ENCODE measurements around the gene USP16.

Gene USP16

GRCh38 chr21:29082046-29082815 lies 57.8 kb downstream of the USP16 start:
- DNase-seq (ENCODE audit: low read depth in 1 of 2, low spot score in 1 of 2) = no peak

GRCh38 chr21:29083306-29083705 lies 58.8 kb downstream of the USP16 start:
- no peak for DNase-seq (ENCODE audit: low read depth in 1 of 2, low spot score in 1 of 2)

- DNase-seq (ENCODE audit: low read depth in 1 of 2, low spot score in 1 of 2) = no peak
Measured at GRCh38 chr21:29084372-29084771, 59.9 kb downstream of the USP16 start.

GRCh38 chr21:29085106-29085752 lies 60.8 kb downstream of the USP16 start:
- DNase-seq (ENCODE audit: low read depth in 1 of 2, low spot score in 1 of 2) = no peak

- DNase-seq (ENCODE audit: low read depth in 1 of 2, low spot score in 1 of 2) = no peak
Measured at GRCh38 chr21:29091033-29091432, 66.6 kb downstream of the USP16 start.

GRCh38 chr21:29092102-29092959 lies 67.9 kb downstream of the USP16 start:
- no peak for DNase-seq (ENCODE audit: low read depth in 1 of 2, low spot score in 1 of 2)

GRCh38 chr21:29096218-29097015 lies 71.9 kb downstream of the USP16 start:
- no peak for DNase-seq (ENCODE audit: low read depth in 1 of 2, low spot score in 1 of 2)

DNA sequence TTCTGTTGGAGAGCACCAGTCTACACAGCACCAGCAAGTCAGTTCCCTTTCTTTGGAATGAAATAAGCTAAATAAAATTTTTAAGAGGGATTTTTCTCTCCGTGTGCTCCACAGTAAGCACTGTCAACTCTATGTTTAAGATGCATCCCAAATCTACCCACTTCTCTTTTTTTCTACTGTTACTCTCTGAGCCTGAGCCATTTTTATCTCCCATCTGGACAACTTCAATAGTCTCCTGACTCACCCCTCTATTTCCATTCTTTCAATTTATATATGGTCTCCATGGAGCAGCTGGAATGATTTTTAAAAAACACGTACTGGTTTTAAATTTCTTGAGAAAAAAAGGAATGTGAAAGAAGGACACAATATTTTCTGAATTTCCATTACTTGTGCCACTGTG lies 73.7 kb downstream of the USP16 start:
- DNase-seq (ENCODE audit: low read depth in 1 of 2, low spot score in 1 of 2) = no peak

DNA sequence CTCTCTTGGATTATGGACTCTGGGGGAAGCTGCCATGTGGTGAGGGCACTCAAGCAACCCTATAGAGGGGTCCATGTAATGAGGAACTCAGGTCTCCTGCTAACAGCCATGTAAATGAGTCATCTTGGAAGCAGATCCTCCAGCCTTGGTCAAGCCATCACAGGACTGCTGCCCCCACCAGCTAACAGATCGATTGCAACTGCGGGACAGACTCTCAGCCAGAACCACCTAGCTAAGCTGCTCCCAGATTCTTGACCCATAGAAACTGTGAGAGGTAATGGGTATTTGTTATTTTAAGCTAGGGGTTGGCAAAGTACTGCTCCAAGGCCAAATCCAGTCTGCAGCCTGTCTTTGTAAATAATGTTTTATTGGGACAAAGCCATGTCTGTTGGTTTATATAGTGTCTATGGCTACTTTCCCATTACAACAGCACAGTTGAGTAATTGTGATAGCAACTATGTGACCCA lies 78.4 kb downstream of the USP16 start:
- DNase-seq (ENCODE audit: low read depth in 1 of 2, low spot score in 1 of 2) = no peak

All from stimulated activated CD4-positive, alpha-beta T cell treated with anti-CD3 and anti-CD28 coated beads, Interleukin-15, amount 100 ng/mL, for 1 hour (primary cell).